Kidney (tissue), 14 donors: ENCODE data around the gene MEF2B. TPM values are rescaled to one million over a fixed set of nuclear protein-coding genes. Genes with fewer than 3 reads are reported as not detected.

ENCODE experiments used
- DNase-seq, 5 donors: peaks; one replicate each; pipeline ENCODE4 v3.0.0-alpha.2; 2013 to 2020
- FAIRE-seq: peaks from 2 replicates; lab custom pipeline; 2012; peaks lifted over from hg19 to GRCh38; lab: Jason Lieb, UNC
- H3K27ac ChIP-seq, 2 donors: one replicate each; pipeline ENCODE4 v1.7.0; 2013; ENCODE audit warnings: low read depth in 2 of 2, low read length in 2 of 2, inconsistent platforms in 1 of 2
- H3K27me3 ChIP-seq: one replicate; pipeline ENCODE4 v1.7.1; 2013; ENCODE audit warnings: low read length, inconsistent platforms; ENCODE audit not compliant: control insufficient read depth, insufficient read depth
- H3K36me3 ChIP-seq, 3 donors: one replicate each; pipeline versions ENCODE4 v1.7.0 to v1.7.1; 2013; ENCODE audit warnings: low read length in 3 of 3, control low read depth in 1 of 3, inconsistent platforms in 1 of 3; ENCODE audit not compliant: insufficient read depth in 3 of 3, control insufficient read depth in 2 of 3
- H3K4me1 ChIP-seq, 3 donors: one replicate each; pipeline versions ENCODE4 v1.7.0 to v1.7.1; 2013; ENCODE audit warnings: low read length in 3 of 3, inconsistent platforms in 1 of 3, low read depth in 1 of 3; ENCODE audit not compliant: control insufficient read depth in 2 of 3, insufficient read depth in 2 of 3
- H3K4me3 ChIP-seq, 3 donors: one replicate each; pipeline versions ENCODE4 v1.7.0 to v1.8.1; 2013; ENCODE audit warnings: low read length in 3 of 3, control low read depth in 1 of 3, inconsistent platforms in 1 of 3
- H3K9ac ChIP-seq, 3 donors: one replicate each; pipeline versions ENCODE4 v1.7.0 to v1.7.1; 2013; ENCODE audit warnings: low read length in 3 of 3, control low read depth in 1 of 3, inconsistent platforms in 1 of 3
- H3K9me3 ChIP-seq, 3 donors: one replicate each; pipeline versions ENCODE4 v1.7.0 to v1.7.1; 2013; ENCODE audit warnings: low read length in 3 of 3, control low read depth in 1 of 3, inconsistent platforms in 1 of 3; ENCODE audit not compliant: control insufficient read depth in 2 of 3, insufficient read depth in 1 of 3
- intact Hi-C: fragments of 100-400 bp; cut with DNase I; formaldehyde crosslinking; loops from one replicate; pipeline ENCODE4 v1.11.1; 2022
- polyA plus RNA-seq: library from polyadenylated mRNA; stranded (reverse); fragments of 350-450 nt; fragmentation: Illumina TruSeq; extraction: RNeasy Lipid Tissue Mini Kit (QIAGEN cat#74804); gene quantifications from one replicate; pipeline ENCODE4 v1.2.3, GENCODE V29; 2014; ENCODE audit warnings: low read depth, low replicate concordance; ENCODE audit not compliant: insufficient read depth
- total RNA-seq: library from RNA; stranded (reverse); fragmentation: NEBNext Ultra II Directional; extraction: Animal tissue kit (Norgen Biotek cat#: 25700); gene quantifications from one replicate; pipeline ENCODE4 v1.2.1, GENCODE V29; 2021
- TF ChIP-seq, protein P1 (sequence below): IDR thresholded peaks from 3 replicates; pipeline ENCODE4 v1.5.1; 2012; ENCODE audit warnings: mild to moderate bottlenecking, moderate library complexity, borderline replicate concordance; ENCODE audit not compliant: insufficient read depth; ENCODE audit errors: extremely low read depth
- donor health status: control.
- donor health status: control.
- donor health status: control.
- donor health status: control.
- donor health status: control.
- donor health status: DM: yes; HTN: yes; CAD: no.
- donor health status: Normal renal cell carcinoma (clear cell type).

The MEF2B gene
- total and polyA plus RNA-seq, 2 donors from 2014 or later: 0.47 to 3.4 TPM

DNA sequence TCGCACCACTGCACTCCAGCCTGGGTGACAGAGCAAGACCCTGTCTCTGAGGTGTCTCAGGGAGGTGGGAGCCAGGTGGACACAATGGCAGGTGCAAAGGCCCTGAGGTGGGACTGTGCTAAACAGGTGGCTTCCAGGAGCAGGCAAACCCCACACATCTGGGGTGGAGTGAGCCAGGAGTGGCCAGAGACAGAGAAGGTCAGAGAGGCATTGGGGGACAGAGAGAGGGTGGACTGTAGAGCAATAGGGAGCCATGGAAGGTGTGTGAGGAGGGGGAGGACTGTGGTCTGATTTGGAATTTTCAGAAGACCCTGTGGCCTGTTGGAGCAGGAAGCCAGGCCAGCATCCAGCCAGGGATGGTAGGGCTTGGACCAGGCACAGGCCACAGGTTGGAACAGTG, 4.7 kb downstream of the MEF2B start:
- Histone ChIP-seq H3K27me3 (no peaks in the 10 kb centered on the region), H3K4me1 (peaks cover 0 to 3% (median 0%) of the 10 kb centered on the region in 3 donors), H3K27ac (no peak overlapping the region), H3K9me3 (no peaks in the 10 kb centered on the region), H3K36me3 (no peaks in the 10 kb centered on the region), H3K9ac (no peak overlapping the region), H3K4me3 (no peak overlapping the region)
- intact Hi-C loops: no loop called here
- TF ChIP-seq, protein P1, sequence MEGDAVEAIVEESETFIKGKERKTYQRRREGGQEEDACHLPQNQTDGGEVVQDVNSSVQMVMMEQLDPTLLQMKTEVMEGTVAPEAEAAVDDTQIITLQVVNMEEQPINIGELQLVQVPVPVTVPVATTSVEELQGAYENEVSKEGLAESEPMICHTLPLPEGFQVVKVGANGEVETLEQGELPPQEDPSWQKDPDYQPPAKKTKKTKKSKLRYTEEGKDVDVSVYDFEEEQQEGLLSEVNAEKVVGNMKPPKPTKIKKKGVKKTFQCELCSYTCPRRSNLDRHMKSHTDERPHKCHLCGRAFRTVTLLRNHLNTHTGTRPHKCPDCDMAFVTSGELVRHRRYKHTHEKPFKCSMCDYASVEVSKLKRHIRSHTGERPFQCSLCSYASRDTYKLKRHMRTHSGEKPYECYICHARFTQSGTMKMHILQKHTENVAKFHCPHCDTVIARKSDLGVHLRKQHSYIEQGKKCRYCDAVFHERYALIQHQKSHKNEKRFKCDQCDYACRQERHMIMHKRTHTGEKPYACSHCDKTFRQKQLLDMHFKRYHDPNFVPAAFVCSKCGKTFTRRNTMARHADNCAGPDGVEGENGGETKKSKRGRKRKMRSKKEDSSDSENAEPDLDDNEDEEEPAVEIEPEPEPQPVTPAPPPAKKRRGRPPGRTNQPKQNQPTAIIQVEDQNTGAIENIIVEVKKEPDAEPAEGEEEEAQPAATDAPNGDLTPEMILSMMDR: no peak
- DNase-seq: no peak
- no peak for FAIRE-seq

DNA sequence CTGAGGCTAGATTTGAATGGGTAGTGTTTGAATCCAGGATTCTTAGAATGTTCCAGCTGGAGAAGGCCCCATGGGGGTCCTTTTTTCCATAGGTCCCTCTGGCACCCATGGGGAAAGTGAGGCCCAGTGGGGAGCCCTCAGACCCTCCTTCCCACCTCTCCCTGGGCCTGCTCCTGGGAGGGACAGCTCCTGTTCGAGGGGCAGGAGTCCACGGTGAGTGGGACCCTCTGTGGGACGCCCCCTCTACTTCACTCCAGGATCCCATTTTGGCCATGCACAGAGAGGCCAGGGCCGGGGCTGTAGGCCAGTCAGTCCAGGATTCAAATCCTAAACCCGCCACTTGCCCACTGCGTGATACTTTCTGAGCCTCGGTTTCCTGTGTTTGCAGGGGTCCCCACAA, 7.6 kb downstream of the MEF2B start:
- intact Hi-C loops: no loop called here
- FAIRE-seq: no peak
- TF ChIP-seq, protein P1: no peak
- Histone ChIP-seq H3K27ac (no peak overlapping the region), H3K4me1 (no peaks in the 10 kb centered on the region), H3K36me3 (no peaks in the 10 kb centered on the region), H3K4me3 (no peak overlapping the region), H3K9ac (no peak overlapping the region), H3K9me3 (no peaks in the 10 kb centered on the region), H3K27me3 (no peaks in the 10 kb centered on the region)
- no peak for DNase-seq

DNA sequence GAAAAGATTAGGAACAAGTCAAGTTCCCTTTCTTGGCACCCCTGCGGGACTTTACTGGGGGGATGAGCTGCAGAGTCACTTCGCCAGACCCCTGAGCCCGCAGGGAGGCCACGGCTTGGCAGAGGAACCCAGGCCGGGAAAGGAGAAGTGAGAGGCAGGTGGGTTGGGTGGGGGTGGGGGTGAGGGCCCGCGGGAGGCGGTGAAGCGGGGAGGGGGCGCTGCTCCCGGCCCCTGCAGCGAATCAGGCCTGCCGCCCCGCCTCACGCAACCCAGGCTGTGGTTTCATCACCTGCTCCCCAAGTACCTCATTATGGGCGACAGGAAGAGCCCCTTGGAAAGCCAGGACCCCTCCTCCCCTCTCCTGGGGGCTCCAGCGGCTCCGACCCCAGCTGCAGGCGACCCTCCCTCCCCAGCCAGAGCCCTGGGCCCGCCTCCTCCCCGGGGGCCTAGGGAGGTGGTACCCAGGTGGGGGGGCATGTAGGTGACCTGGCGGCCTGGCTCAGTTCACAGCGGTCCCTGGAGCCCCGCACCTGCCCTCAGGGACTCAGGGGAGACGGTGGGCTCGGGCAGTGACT, 9.5 kb downstream of the MEF2B start:
- H3K36me3 ChIP-seq: no peaks in the 10 kb centered on the region
- no peak overlapping the region for H3K27ac ChIP-seq
- H3K9me3 ChIP-seq: peaks cover 0 to 2% (median 0%) of the 10 kb centered on the region in 3 donors
- intact Hi-C loops: no loop called here
- FAIRE-seq (no peak), DNase-seq (no peak)
- H3K4me1 ChIP-seq: no peaks in the 10 kb centered on the region
- no peaks in the 10 kb centered on the region for H3K27me3 ChIP-seq
- H3K4me3 ChIP-seq: no peak overlapping the region
- TF ChIP-seq, protein P1: no peak
- no peak overlapping the region for H3K9ac ChIP-seq

DNA sequence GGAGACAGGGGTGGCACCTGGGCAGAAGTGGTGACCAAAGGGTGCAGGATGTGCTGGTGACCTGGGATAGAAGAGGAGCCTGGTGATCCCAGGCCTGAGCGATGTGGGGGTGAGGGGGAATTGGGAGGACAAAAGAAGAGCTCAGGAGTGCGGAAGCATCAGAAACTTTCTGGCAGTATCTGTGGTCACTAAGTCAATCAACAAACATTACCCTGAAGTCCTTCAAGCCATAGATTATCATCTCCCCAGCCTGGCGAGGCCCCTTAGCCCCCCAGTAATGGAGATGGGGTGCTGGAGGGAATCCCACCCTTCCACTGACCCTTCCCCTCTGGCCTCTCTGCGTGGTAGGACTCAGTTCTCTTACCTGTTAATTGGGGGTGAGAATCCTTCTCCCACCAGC, 10.5 kb downstream of the MEF2B start:
- no peaks in the 10 kb centered on the region for H3K27me3 ChIP-seq
- H3K4me3 ChIP-seq: no peak overlapping the region
- H3K9me3 ChIP-seq: peaks cover 0 to 2% (median 0%) of the 10 kb centered on the region in 3 donors
- TF ChIP-seq, protein P1: no peak
- H3K4me1 ChIP-seq: no peaks in the 10 kb centered on the region
- no peak for FAIRE-seq
- no peak for DNase-seq
- H3K27ac ChIP-seq: no peak overlapping the region
- no peak overlapping the region for H3K9ac ChIP-seq
- H3K36me3 ChIP-seq: no peaks in the 10 kb centered on the region
- intact Hi-C loops: no loop called here
